Fibroblast of lung (primary cell): ENCODE results near the gene KCND3. TPM values are rescaled to one million over a fixed set of nuclear protein-coding genes. Genes with fewer than 3 reads are reported as not detected.
"Not testable (repeated sequence)": the region's sequence is repeated elsewhere in the genome, so short reads cannot be mapped to it uniquely, and the experiment has no call there.

Source experiments
- DNase-seq, 2 donors: peaks; one replicate each; pipeline versions ENCODE4 v3.0.0 to v3.0.0-alpha.2; 2010; ENCODE audit warnings: low read depth in 2 of 2
- H2AFZ ChIP-seq: 2 replicates; pipeline ENCODE4 v1.5.1; 2012; ENCODE audit warnings: low read length, control low read depth, inconsistent platforms
- H3K27ac ChIP-seq: 2 replicates; pipeline ENCODE4 v1.5.1; 2011; ENCODE audit warnings: low read length, control low read depth; ENCODE audit not compliant: insufficient read depth
- H3K27me3 ChIP-seq: 2 replicates; pipeline ENCODE4 v1.5.1; 2011; ENCODE audit warnings: mild to moderate bottlenecking, low read length; ENCODE audit not compliant: control insufficient read depth, insufficient read depth
- H3K36me3 ChIP-seq: 2 replicates; pipeline ENCODE4 v1.5.1; 2011; ENCODE audit warnings: low read length; ENCODE audit not compliant: control insufficient read depth, insufficient read depth
- H3K4me1 ChIP-seq: 2 replicates; pipeline ENCODE4 v1.5.1; 2011; ENCODE audit warnings: low read length; ENCODE audit not compliant: control insufficient read depth, insufficient read depth; ENCODE audit errors: extremely low read depth
- H3K4me2 ChIP-seq: 2 replicates; pipeline ENCODE4 v1.5.1; 2011; ENCODE audit warnings: low read length, control low read depth; ENCODE audit not compliant: insufficient read depth; ENCODE audit errors: extremely low read depth
- H3K4me3 ChIP-seq, 4 experiments: fragments of 200-600 bp in 1 of 4; sonication (generic) in 1 of 4; replicated peaks in 1 of 4; 2 replicates each; pipeline ENCODE4 v1.5.1; 2011 to 2016; ENCODE audit warnings: low read length in 4 of 4, low read depth in 3 of 4, mild to moderate bottlenecking in 3 of 4, control low read depth in 2 of 4, inconsistent platforms in 1 of 4, mixed read lengths in 1 of 4; ENCODE audit not compliant: insufficient read depth in 1 of 4; ENCODE audit errors: control extremely low read depth in 1 of 4
- H3K79me2 ChIP-seq: 2 replicates; pipeline ENCODE4 v1.5.1; 2012; ENCODE audit warnings: mild to moderate bottlenecking, low read length, inconsistent platforms; ENCODE audit not compliant: control insufficient read depth, insufficient read depth
- H3K9ac ChIP-seq: 2 replicates; pipeline ENCODE4 v1.5.1; 2011; ENCODE audit warnings: mild to moderate bottlenecking, low read length, control low read depth; ENCODE audit not compliant: insufficient read depth
- H3K9me3 ChIP-seq: 2 replicates; pipeline ENCODE4 v1.5.1; 2012; ENCODE audit warnings: low read depth, low read length; ENCODE audit not compliant: control insufficient read depth, insufficient read depth
- H4K20me1 ChIP-seq: 2 replicates; pipeline ENCODE4 v1.5.1; 2011; ENCODE audit warnings: low read length; ENCODE audit not compliant: control insufficient read depth, insufficient read depth; ENCODE audit errors: extremely low read depth
- CTCF ChIP-seq, 2 donors: IDR thresholded peaks in 1 of 2; conservative IDR thresholded peaks in 1 of 2; 1 replicate in 1 of 2; 2 replicates in 1 of 2; pipeline ENCODE4 v1.5.1; 2011 to 2012; ENCODE audit warnings: low read length in 2 of 2, control low read depth in 1 of 2, inconsistent platforms in 1 of 2, low read depth in 1 of 2, mild to moderate bottlenecking in 1 of 2
- EZH2 ChIP-seq: IDR thresholded peaks from 2 replicates; pipeline ENCODE4 v1.5.1; 2012; ENCODE audit warnings: low read length, control low read depth, mild to moderate bottlenecking; ENCODE audit errors: missing control alignments
- polyA plus RNA-seq, 2 donors: library from polyadenylated mRNA; depleted of rRNA in 1 of 2; stranded (reverse) in 1 of 2; unstranded in 1 of 2; fragments of >200 nt; gene quantifications; 2 replicates each; pipeline ENCODE4 v1.2.1, GENCODE V29; 2011 to 2012; ENCODE audit warnings: missing spikeins in 1 of 2
- total RNA-seq: library from RNA; depleted of rRNA; stranded (reverse); fragments of >200 nt; gene quantifications from 2 replicates; pipeline ENCODE4 v1.2.1, GENCODE V29; 2014

Gene KCND3
- total and polyA plus RNA-seq, 2 donors (not counting 1 experiment from before 2014, with no cell fraction given): 0.66 to 9.3 TPM

- Histone ChIP-seq H4K20me1 (no peaks in the 10 kb centered on the region), H2AFZ (no peak overlapping the region), H3K4me2 (no peak overlapping the region), H3K79me2 (no peaks in the 10 kb centered on the region), H3K9me3 (no peaks in the 10 kb centered on the region), H3K36me3 (no peaks in the 10 kb centered on the region), H3K9ac (no peak overlapping the region), H3K27me3 (peaks cover 3% of the 10 kb centered on the region), H3K4me3 (no peak overlapping the region), H3K27ac (no peak overlapping the region), H3K4me1 (no peaks in the 10 kb centered on the region)
- TF ChIP-seq CTCF (conservative IDR thresholded peaks at IDR 0.05 in 1 of 2, IDR thresholded peaks at IDR 0.05 in 1 of 2; ENCODE audit: low read depth in 1 of 2, low read length in 2 of 2) (no peak), EZH2 (no peak)
- DNase-seq: no peak
Observed at GRCh38 chr1:111802110-111802509, 187.4 kb downstream of the KCND3 start.

GRCh38 chr1:111801071-111801850 lies 188.2 kb downstream of the KCND3 start:
- TF ChIP-seq EZH2 (no peak), CTCF (conservative IDR thresholded peaks at IDR 0.05 in 1 of 2, IDR thresholded peaks at IDR 0.05 in 1 of 2; ENCODE audit: low read depth in 1 of 2, low read length in 2 of 2) (no peak)
- Histone ChIP-seq H2AFZ (no peak overlapping the region), H3K27ac (no peak overlapping the region), H3K4me2 (no peak overlapping the region), H3K4me3 (no peak overlapping the region), H3K27me3 (peaks cover 3% of the 10 kb centered on the region), H3K4me1 (no peaks in the 10 kb centered on the region), H3K79me2 (no peaks in the 10 kb centered on the region), H3K9ac (no peak overlapping the region), H3K36me3 (no peaks in the 10 kb centered on the region), H4K20me1 (no peaks in the 10 kb centered on the region), H3K9me3 (no peaks in the 10 kb centered on the region)
- DNase-seq: no peak

GRCh38 chr1:111799722-111800121 lies 189.7 kb downstream of the KCND3 start:
- H3K9me3 ChIP-seq, DNase-seq, H3K27me3 ChIP-seq, H3K9ac ChIP-seq, H3K4me3 ChIP-seq, H3K79me2 ChIP-seq, H3K27ac ChIP-seq, H2AFZ ChIP-seq, H3K36me3 ChIP-seq, H3K4me2 ChIP-seq, H3K4me1 ChIP-seq, H4K20me1 ChIP-seq: not testable (repeated sequence)
